Measurements from ENCODE around the gene XPR1.

The XPR1 gene

DNA sequence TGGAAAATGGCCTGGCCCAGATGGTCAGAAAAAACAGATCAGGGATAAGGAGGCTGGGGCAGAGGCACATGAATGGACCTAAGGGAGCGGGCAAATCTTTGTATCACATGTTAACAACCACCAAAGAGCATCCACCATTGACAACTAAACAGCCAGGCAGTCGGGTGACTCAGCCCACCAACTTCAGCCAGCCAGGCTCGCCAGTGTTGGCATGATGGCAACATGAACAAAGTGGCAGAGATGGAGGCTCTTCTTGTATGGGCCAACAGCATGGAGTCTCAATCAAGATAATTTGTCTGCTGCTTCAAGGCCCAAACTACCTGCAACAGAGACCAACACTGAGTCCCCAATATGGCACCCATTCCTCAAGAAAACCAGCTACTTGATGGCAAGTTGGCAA lies 264.3 kb downstream of the XPR1 start:
- DNase-seq: no peak

DNA sequence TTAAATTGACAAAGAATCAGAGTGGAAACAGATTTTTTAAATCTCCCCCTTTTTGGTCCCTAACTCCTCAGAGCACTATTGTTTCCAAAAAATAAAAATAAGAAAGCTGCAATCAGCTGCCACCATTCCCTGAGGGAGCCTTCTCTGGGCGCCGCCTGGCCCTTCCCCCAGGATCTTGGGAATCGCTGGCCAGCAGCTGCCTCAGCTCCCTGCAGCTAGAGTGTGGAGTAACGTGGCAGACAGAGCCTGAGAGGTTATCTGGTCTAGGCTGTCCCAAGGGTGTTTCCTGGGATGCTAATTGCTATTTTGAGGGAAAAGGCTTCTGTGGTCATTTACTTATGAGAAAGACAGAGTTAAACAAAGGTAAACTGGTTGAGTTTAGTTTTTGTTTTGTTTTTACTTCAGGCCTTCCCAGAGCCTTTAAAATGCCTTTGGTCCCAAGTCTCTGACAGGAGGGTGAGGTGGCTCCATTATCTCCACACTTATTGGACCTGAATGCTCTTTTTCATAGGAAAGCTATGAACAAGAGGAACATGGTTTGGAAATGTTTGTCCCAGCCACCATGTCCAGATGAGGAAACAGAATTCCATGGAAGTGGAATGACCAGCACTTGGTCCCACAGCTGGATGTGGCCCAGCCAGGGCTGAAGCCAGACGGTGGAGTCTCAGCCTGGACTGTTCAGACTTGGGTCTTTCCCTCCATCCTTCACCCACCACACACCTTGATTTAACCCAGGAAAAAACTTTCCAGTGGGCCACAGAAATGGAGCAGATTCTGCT lies 266.8 kb downstream of the XPR1 start:
- DNase-seq: peak; percentile 11

DNA sequence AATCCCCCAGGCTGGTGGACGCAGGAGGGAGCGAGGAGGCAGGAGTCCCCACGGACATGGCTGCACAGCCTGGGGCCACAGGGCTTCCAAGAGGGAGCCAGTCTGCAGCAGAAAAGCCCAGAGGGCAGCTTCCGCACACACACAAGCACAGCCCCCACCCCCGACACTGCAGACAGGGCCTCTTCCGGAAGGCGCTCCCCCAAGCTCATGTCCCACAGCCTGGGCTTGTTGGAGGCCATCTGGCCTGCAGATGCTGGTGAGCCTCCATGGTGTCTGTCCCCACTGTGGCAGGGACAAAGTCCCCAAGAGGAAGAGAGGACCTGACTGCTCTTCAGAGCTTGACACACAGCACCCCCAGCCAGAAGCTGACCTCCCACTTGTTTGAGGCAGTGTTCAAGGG lies 267.4 kb downstream of the XPR1 start:
- DNase-seq: no peak

DNA sequence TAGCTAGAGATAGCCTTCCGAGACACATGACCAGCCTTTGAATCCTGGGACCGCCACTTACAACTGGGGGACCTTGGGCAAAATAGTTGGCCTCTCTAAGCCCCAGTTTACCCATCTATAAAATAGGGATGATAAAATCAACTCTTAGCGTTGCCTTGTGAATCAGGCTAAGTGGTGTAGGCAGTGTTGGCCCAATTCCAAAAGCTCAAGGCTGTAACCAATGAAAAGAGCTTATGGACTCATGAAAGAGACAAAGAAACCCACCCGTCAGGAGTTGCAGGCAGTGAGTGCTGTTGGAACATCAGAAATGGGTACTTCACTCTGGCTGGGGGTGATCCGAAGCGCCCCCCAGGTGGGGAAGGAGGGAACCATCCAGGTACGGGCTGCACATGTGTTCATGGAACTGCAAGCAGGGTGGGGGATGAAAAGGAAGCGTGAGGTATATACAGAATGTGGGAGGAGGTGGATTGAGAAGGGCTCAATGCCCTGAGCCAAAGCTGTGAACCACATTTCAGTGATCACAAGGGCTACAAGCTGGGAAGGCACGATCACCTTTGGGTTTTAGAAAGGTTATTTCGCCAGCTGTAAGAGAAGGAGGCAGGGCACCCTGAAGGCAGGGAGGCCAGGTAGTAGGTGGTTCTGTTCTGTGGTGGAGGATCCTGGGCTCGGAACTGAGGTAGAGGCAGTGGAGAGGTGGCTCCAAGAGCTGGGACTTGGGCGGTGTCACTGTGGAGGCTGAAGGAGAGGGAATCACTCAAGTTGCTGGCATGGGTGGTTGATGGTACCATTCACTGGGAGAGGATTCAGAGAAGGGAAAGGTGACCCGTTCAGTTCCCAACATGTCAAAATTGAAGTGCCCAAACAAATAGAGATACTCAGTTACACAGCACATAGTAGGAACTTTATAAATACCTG lies 269.5 kb downstream of the XPR1 start:
- peak; percentile 34 for DNase-seq

DNA sequence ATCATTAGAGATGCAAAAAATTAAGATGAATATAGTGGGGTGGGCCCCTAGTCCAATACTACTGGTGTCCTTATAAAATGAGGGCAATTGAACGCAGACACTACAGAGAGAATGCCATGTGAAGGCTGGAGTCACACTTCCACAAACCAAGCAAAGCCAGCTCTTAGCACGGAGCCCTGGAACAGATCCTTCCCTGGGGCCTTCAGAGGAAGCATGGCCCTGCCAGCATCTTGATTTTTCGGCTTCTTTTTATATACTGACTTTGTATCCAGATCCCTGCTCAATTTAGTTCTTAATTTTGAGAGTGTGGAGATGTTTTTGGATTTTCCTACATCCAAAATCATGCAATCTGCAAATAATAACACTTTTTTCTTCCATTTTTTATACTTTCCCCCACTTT lies 270.7 kb downstream of the XPR1 start:
- DNase-seq: no peak

DNA sequence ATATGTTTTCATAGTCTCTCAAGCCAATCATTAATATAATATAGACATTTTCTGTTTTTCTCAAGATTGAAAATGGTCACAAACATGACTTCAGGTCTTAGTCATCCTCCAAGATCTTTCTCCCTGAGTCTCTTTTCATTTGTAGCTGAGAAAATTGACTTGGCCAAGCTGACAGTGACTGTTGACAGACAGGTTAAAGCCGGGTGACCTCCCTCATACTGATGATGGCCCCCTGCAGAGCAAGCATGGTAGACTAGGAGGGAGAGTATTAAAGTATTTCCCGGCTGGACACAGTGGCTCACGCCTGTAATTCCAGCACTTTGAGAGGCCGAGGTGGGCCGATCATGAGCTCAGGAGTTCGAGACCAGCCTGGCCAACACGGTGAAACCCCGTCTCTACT lies 274.1 kb downstream of the XPR1 start:
- no peak for DNase-seq

DNA sequence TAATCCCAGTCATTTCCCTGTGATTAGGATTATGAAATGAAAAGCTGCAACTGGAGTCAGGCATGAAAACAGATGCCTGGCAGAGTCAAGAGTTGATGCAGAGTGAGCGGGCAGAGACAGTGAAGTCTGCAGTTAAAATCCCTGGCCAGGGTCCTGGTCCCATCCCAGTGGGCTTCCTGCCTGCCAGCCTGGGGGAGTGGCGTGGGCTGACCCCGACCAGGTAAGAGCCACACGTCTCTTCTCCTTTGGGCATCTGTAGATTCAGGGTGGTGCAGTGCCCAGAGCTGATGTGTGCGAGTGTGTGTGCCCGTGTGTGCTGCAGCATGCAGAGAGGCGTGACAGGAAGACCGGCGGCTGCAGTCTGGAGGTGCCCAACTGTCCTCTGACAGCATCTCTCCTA lies 274.7 kb downstream of the XPR1 start:
- no peak for DNase-seq

DNA sequence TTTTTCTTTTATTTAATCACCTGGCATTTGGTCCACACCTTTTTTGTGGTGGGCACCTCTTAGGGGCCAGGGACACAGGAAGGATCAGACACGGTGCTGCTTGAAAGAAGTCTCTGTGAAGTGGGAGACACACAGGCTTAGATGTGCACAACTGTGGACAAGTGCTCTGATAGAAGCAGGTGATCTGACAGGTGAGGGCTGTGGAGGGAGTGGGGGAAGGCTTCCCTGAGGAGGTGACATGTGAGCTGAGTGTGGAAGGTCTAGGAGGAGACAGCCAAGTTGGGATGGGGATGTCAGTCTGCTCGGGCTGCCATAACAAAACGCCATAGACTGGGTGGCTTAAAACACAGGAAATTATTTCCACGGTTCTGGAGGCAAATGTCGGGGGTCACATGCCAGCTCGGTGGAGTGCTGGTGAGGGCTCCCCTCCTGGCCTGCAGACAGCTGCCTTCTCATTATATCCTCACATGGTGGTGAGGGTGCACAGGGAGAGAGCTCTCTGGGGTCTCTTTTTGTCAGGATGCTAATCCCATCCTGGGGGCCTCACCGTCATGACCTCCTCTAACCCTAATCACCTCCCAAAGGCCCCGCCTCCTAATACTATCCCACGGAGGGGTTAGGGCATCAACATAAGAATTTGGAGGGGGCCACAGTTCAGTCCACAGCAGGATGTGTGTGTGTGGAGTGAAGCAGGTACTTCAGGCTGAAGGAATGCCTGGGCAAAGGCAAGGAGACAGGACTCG lies 275.7 kb downstream of the XPR1 start:
- DNase-seq: no peak

DNA sequence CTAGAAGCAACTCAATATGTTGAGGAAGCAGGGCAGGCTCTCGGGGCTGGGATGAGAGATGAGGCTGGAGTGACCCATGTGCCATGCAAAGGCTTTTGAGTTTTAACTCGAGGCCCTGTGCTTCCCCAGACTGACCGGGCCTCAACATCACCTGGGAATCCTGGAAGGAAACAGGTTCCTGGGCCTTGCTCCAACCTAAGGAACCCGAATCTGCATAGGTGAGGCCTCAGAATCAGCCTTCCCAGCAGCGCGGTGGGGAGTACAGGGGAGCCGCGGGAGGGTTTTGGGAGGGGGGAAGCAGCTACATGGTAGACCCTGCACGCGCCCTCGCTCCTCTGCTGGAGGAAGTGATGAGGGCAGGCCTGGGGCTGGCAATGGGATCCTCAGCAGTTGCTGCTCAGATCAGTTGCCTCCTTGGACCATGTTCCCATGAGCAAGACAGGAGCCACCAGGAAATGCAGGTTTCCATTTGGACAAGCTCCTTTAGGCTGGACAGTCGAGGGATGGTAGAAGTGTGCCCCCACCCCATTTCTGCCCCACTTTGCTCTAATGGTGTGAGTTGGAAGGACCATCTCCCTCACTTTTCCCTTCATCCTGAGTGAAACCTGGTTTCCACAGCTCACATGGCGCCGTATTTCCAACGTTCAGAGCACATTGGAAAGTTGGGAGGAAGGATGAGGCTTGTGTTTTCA lies 276.4 kb downstream of the XPR1 start:
- DNase-seq: no peak

DNA sequence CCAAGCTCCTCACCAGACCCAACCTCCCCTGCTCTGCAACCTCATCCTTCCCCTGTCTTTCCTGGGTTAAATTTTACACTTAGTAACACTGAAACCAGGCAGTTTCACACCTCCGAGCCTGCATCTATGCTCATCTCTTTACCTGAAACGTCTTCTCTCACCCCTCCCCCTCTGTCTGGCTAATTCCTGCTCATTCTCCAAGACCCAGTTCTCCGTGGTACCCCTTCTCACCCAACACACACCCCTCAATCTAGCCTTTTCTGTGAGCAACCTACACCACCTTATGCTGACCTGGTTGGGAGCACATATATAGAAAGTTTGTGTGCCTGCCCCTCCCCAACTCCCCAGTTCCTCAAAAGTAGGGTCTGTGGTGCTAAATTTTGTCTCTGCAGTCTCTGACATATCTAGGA lies 277.2 kb downstream of the XPR1 start:
- no peak for DNase-seq

DNA sequence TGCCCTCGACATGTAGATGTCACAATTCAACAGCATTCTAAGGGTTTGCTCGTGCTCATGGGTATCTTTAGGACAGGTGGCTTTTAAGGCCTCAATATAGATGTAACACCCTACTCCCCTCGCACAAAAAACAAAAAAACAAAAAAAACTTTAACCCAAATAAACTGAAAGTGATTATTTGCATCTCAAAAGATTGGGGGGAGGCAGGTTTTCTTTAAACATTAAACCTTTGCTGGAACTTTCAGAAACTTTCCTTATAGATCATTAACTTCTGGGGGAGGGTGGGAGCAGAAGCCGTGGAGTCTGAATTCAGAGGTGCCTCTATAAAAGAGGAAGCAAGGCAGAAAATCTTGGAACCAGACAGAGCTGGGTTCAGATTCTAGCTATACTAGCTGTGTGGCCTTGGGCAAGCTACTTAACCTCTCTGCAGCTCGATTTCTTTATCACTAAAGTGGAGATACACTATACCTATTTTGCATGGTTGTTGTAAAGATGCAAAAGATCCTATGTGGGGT lies 277.7 kb downstream of the XPR1 start:
- no peak for DNase-seq

DNA sequence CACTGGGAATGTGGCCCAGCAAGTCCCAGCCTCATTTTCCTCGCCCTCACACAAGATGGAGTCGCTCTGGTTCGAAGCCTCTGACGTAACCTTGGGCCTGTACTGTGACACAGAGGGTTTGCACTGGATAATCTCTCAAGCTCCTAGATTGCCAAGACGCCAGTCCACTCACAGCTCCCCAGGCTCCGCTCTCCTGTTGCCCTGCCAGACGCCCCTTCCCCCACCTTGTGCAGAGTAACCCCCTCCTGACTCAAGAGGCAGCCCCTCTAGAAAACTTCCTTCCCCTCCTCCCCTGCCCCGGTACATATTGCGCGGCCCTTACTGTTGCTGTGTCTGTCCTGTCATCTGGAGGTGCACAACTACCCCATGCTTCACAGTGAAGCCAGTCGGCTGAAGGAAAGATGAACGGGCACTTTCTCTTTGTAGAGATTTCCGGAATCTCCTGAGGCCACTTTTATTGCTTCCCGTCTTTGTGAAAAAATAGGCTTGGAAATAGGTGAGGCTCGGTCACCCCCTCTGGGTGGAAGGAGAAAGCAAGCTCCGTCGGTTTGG lies 279.9 kb downstream of the XPR1 start:
- no peak for DNase-seq

DNA sequence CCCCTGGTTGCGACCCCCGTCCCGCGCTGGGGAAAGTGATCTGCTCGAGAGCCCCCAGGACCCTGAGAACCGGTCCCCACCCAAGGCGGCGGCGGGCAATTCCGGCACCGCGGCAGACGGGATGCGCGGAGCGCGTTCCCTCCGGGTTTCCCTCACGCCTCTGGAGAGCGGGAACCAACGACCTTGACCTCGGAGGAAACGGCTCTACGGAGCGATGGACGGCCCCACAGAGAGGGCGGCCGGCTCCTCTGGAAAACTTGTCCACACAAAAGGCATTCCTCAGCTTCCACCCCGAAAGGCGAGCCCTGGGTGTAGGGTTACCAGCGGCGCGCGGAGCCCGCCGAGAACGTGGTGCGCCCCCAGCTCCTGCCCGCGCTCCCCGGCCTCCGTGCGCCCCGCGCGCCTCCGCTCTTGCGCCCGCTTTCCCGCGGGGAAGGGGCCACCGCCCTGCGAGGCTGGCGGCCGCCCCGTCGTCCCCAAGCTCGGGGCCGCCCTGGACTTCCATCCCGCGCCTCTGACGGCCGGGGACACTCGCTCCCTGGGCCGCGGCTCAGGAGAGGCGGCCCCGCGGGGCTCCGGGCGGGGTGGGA lies 280.5 kb downstream of the XPR1 start:
- DNase-seq: no peak

DNA sequence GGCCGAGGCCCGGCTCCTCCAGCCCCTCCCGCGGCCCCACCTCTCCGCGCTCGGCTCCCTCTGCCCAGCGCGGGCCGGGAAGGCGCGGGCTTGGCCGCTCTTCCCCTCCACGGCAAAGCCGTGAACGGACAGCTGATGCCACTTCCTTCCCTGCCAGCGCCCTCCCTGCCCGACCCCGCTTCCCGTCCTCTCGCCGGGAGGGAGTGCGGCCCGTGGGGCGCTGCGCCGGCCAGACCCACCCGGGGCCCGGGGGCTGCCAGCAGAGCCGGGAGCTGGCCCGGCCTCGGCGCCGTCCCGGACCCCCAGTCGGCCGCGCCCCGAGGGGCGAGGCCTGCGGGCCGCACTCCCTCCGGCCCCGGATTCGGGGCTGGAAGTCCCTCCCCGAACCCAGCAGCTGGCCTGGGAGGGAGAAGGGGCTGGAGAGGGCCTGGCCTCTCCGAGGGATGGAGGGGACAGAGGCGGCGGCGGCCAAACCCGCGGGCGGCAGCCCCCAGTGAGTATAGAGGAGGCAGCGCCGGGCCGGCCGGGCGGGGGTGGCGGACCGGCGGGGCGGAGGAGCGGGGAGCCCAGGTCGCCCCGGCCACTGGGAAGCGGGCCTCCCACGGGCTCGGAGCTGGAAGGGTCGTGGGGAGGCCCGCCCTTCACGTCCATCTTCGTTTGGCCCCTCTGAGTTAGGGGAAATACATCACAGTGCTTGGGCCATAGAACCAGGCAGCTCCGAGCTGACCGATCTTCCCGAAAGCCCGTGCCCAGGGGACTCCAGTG lies 281.2 kb downstream of the XPR1 start, which contains the start of gene KIAA1614:
TSS of gene KIAA1614 (plus strand) at position 97 of the 765 bp plus-strand sequence. CDS start at position 444, 347 bp downstream.
- no peak for DNase-seq

DNA sequence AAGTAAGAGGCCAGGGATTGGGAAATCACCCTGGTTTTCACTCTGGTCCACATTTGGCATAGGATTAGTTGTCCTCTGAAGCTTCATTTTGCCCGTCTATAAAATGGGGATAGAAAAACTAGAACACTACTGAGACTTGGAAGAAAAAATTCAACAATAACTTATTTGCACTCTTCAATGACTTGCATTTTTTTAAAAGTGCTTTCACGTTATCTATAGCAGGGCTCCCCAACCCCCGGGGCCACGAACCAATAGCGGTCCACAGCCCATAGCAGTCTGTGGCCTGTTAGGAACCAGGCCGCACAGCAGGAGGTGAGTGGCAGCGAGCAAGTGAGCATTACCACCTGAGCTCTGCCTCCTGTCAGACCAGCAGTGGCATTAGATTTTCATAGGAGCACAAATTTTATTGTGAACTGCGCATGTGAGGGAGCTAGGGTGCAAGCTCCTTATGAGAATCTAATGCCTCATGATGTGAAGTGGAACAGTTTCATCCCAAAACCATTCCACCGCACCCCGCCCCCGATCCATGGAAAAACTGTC lies 283.7 kb downstream of the XPR1 start:
- no peak for DNase-seq

DNA sequence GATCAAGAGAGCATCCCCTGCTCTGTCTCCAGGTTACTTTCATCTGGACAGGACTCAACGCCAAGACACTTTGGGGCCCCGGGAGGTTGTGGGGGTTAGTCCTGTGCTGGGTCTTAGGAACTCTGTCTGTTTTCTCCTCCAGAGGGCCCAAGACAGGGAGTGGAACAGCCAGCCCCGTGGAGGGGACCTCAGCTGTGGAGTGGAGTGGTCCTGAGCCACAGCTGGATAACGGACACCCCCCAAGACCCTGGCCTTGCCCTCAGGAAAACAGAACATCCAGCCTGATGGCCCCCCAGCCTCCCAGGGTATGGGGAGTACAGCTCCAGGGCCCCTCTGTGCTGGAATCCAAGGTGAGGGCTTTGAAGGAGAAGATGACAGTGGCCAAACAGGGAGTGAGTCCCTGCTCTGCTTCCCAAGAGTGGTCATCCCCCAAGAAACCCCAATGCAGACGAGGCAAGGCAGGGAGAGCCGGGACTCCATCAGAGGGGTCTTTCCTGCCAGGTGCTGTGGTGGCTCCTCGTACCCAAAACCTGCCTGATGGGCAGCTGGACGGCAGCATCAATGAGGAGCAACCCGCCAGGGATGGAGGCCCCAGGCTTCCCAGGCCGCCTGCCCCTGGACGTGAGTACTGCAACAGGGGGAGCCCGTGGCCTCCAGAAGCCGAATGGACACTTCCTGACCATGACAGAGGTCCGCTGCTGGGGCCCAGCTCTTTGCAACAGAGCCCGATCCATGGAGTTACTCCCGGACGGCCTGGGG lies 284.4 kb downstream of the XPR1 start:
- DNase-seq: no peak

DNA sequence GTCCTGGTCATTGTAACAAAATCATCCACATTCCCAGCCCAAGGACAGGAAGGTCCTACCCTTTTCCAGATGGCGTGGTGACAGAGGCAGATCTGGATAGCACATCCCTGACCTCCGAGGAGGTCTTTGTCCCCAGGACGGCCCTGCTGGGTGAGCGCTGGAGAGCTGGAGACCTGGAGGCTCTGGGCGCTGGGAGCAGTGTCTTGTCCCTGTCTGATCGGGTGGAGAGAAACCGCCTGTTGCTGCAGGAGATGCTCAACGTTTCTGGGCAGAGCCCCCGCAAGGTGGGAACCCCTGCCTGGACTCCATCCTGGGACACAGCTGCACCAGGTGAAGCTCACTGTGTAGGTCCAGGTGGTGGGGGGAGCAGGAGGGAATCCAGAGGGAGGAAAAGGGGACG lies 284.9 kb downstream of the XPR1 start:
- no peak for DNase-seq

DNA sequence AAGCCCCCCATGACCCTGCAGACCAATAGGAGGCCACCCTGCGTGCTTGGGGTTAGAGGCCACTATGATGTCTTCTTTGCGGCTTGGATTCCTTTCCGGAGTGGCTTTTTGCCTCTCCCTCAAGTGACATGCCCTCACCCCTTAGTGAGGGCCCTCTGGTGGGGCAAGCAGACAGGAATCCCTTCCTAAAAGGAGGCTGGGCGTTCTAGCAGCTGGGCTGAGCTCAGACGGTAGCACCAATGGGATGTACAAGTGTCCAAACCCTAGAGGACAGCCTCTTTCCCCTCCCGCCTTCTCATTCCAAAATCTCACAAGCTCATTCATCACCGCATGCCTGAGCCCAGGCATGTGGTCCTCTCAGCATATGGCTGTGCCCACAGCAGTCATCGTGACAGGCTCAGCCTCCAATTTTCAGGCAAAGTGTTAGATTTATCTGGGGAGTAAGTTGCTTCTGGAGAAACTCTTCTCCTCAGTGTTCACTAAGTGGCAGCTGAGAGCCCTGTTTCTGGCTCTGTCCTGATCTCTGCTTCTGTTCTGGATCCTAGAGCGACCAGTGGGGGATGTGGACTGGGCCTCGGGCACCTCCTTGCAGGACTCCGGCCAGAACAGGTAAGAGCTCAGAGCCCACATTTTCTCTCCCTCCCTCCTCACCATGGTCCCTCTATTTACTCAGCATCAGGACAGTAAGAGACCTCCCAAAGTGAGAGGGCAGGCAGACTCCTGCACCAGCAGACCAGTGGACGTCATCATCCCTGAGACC lies 285.7 kb downstream of the XPR1 start:
- peak; percentile 55 for DNase-seq

DNA sequence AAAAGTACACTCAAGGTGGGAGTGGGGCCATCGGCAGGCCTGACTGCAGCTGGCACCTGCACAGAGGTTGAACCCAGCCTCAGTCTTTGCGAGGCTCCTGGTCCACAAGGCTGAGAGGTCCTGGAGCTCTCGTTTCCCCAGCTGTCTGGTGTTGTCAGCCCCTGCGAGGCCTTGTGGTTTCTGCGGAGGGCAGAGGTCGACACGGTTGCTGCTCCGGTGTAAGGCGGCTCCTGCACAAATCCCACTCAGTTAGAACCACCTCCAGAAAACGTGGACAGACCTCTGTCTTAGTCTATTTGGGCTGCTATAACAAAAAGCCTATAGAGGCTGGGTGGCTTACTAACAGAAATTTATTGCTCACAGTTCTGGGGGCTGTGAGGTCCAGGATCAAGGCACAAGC lies 286.7 kb downstream of the XPR1 start:
- no peak for DNase-seq

Measured in NCI-H82 (cell line).